Measurements from ENCODE around the gene CMPK2. TPM values are rescaled to one million over a fixed set of nuclear protein-coding genes. Genes with fewer than 3 reads are reported as not detected.

The CMPK2 gene
- polyA plus RNA-seq, 1 of the 3 experiments (the other 2 are of a cell fraction), result 1.1 TPM

DNA sequence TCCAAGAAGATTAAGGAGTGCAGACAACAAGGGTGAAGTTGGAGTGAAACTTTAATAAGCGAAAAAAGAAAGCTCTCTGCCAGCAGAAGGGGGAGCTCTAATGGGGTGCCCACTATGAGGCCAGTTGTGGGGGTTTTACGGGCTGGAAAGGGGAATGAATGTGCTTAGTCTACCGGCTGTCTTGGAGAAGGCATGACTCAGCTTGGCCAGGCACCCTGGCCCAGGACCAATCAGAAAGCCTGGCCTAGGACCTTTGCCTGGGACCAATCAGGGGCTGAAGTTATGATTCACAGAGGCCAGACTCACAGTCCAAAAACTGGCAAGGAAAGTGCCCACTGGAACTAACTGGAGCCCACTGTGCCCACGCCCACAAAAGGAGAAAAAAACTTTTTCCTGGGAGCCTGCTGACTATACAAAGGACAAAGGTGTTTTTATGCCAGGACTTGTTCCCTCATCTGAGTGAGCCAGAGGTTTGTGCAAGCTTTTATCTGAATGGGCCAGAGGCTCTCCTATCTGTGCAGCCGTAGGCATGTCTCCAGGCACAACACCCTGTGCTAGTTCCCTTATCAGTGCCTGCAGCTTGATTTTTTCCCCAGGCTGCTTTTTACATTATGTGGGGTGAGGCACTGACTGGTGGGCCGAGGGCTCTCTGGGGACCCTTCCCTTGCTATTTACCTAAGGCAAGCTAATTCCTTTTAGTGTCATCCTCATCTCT lies 18.6 kb downstream of the CMPK2 start:
- POLR2A ChIA-PET, result no interaction called here
- WGBS (ENCODE audit: low lambda C conversion rate), result 30% methylated on average over 6 of the region's 6 CpGs
- DNase-seq, result no peak

DNA sequence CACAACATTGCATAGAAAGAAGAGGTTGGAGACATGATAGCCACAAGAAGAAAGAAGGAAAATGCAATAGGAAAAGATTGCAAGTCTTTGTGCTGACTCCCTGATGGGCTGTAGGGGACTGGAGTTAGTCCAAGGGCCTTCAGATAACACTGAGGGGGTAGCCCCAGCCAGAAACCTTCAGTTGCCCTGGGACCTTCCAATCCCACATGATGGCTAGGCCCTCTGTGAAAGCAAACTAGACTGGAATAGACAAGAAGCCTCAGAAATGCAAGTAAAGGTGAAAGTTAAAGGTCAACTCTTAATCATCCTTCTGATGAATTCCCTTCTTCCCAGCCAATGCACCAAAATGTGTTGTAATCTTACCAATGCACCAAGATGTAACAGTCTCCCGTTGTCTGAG lies 19.2 kb downstream of the CMPK2 start:
- CTCF ChIA-PET, result no interaction called here
- no peaks in the 10 kb centered on the region for H3K27me3 ChIP-seq (ENCODE audit: insufficient read depth)
- no peak overlapping the region for H3K4me2 ChIP-seq

More for the DNA sequence above, 18.6 kb downstream of the CMPK2 start:
- peaks cover 23% of the 10 kb centered on the region; the same call in 1 of the 2 replicates for H3K9me3 ChIP-seq
- CTCF ChIA-PET, result interaction anchor here (2.4 kb wide), 1 partner anchor 18 kb away, joined by 14 read pairs; the partner anchor contains the start of gene CMPK2
- TF ChIP-seq, protein P1, sequence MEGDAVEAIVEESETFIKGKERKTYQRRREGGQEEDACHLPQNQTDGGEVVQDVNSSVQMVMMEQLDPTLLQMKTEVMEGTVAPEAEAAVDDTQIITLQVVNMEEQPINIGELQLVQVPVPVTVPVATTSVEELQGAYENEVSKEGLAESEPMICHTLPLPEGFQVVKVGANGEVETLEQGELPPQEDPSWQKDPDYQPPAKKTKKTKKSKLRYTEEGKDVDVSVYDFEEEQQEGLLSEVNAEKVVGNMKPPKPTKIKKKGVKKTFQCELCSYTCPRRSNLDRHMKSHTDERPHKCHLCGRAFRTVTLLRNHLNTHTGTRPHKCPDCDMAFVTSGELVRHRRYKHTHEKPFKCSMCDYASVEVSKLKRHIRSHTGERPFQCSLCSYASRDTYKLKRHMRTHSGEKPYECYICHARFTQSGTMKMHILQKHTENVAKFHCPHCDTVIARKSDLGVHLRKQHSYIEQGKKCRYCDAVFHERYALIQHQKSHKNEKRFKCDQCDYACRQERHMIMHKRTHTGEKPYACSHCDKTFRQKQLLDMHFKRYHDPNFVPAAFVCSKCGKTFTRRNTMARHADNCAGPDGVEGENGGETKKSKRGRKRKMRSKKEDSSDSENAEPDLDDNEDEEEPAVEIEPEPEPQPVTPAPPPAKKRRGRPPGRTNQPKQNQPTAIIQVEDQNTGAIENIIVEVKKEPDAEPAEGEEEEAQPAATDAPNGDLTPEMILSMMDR (IDR thresholded peaks at IDR 0.05), result no peak
- TF ChIP-seq FOXJ3 (CRISPR knock-in tag; IDR thresholded peaks at IDR 0.05) (no peak), TAF1 (IDR thresholded peaks at IDR 0.05; ENCODE audit: borderline replicate concordance, low read depth, low read length) (no peak), EZH2phosphoT487 (IDR thresholded peaks at IDR 0.05; ENCODE audit: borderline replicate concordance, low read depth) (no peak), RAD21 (IDR thresholded peaks at IDR 0.05; ENCODE audit: low read length) (no peak), MXI1 (IDR thresholded peaks at IDR 0.05; ENCODE audit: low read depth, low read length) (no peak), ELF1 (IDR thresholded peaks at IDR 0.05) (no peak), TEAD4 (IDR thresholded peaks at IDR 0.05; ENCODE audit: borderline replicate concordance, insufficient read depth) (no peak), JUND (IDR thresholded peaks at IDR 0.05) (no peak), NFIC (IDR thresholded peaks at IDR 0.05; ENCODE audit: borderline replicate concordance) (no peak)
- TF ChIP-seq, protein P2, sequence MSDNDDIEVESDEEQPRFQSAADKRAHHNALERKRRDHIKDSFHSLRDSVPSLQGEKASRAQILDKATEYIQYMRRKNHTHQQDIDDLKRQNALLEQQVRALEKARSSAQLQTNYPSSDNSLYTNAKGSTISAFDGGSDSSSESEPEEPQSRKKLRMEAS (IDR thresholded peaks at IDR 0.05; ENCODE audit: low read depth), result no peak
- H3K9me2 ChIP-seq, result no peaks in the 10 kb centered on the region
- H3K27me3 ChIP-seq (ENCODE audit: insufficient read depth), result no peaks in the 10 kb centered on the region
- no peak overlapping the region for H3K4me2 ChIP-seq
- H2AFZ ChIP-seq (ENCODE audit: low read depth), result no peak overlapping the region
- H4K20me1 ChIP-seq (ENCODE audit: insufficient read depth), result no peaks in the 10 kb centered on the region
- H3K79me2 ChIP-seq (ENCODE audit: insufficient read depth), result no peaks in the 10 kb centered on the region
- no peaks in the 10 kb centered on the region for H3K4me1 ChIP-seq (ENCODE audit: control insufficient read depth in 1 of 2, insufficient read depth in 2 of 2, low read depth in 1 of 2, low read length in 1 of 2)
- H3K36me3 ChIP-seq (replicated peaks in 1 of 2; ENCODE audit: control insufficient read depth in 1 of 2, insufficient read depth in 2 of 2, low read length in 1 of 2), result no peaks in the 10 kb centered on the region
- H3F3A ChIP-seq (replicated peaks; ENCODE audit: insufficient read depth), result no peaks in the 10 kb centered on the region
- H3K27ac ChIP-seq (ENCODE audit: low read depth in 2 of 2, low read length in 1 of 2), result no peak overlapping the region
- H3K9ac ChIP-seq, result no peak overlapping the region
- no peak overlapping the region for H3K4me3 ChIP-seq (ENCODE audit: low read depth in 2 of 2, low read length in 1 of 2)

More for the DNA sequence above, 19.2 kb downstream of the CMPK2 start:
- no peak overlapping the region for H3K4me3 ChIP-seq (ENCODE audit: low read depth in 2 of 2, low read length in 1 of 2)
- DNase-seq, result no peak
- no peak overlapping the region for H3K27ac ChIP-seq (ENCODE audit: low read depth in 2 of 2, low read length in 1 of 2)
- TF ChIP-seq SIN3A (IDR thresholded peaks at IDR 0.05; ENCODE audit: borderline replicate concordance, low read depth, low read length), result no peak
- TF ChIP-seq, protein P3, sequence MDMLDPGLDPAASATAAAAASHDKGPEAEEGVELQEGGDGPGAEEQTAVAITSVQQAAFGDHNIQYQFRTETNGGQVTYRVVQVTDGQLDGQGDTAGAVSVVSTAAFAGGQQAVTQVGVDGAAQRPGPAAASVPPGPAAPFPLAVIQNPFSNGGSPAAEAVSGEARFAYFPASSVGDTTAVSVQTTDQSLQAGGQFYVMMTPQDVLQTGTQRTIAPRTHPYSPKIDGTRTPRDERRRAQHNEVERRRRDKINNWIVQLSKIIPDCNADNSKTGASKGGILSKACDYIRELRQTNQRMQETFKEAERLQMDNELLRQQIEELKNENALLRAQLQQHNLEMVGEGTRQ (IDR thresholded peaks at IDR 0.05; ENCODE audit: borderline replicate concordance, low read depth, low read length), result no peak
- TF ChIP-seq, protein P2 (IDR thresholded peaks at IDR 0.05; ENCODE audit: low read depth), result no peak
- no peak for TF ChIP-seq FOXJ3 (CRISPR knock-in tag; IDR thresholded peaks at IDR 0.05)
- no peak for TF ChIP-seq MEF2A (IDR thresholded peaks at IDR 0.05; ENCODE audit: borderline replicate concordance, low read depth)
- no peak for TF ChIP-seq CHD2 (IDR thresholded peaks at IDR 0.05; ENCODE audit: low read length, partially characterized antibody)
- TF ChIP-seq GATA2 (CRISPR knock-in tag; IDR thresholded peaks at IDR 0.05), result no peak
- TF ChIP-seq, protein P1 (IDR thresholded peaks at IDR 0.05), result no peak
- no peak for TF ChIP-seq POLR2AphosphoS5 (IDR thresholded peaks at IDR 0.05; ENCODE audit: low read depth, low read length)
- no peak for TF ChIP-seq RXRA (IDR thresholded peaks at IDR 0.05; ENCODE audit: borderline replicate concordance, low read depth)
- TF ChIP-seq MXI1 (IDR thresholded peaks at IDR 0.05; ENCODE audit: low read depth, low read length), result no peak
- no peak for TF ChIP-seq ELF1 (IDR thresholded peaks at IDR 0.05)
- TF ChIP-seq JUND (IDR thresholded peaks at IDR 0.05), result no peak
- no peaks in the 10 kb centered on the region for H3K9me2 ChIP-seq
- H2AFZ ChIP-seq (ENCODE audit: low read depth), result no peak overlapping the region
- POLR2A ChIA-PET, result no interaction called here
- H3K79me2 ChIP-seq (ENCODE audit: insufficient read depth), result no peaks in the 10 kb centered on the region
- no peaks in the 10 kb centered on the region for H3K36me3 ChIP-seq (replicated peaks in 1 of 2; ENCODE audit: control insufficient read depth in 1 of 2, insufficient read depth in 2 of 2, low read length in 1 of 2)
- WGBS (ENCODE audit: low lambda C conversion rate), result 0% methylated on average over 1 of the region's 1 CpG
- no peaks in the 10 kb centered on the region for H3K4me1 ChIP-seq (ENCODE audit: control insufficient read depth in 1 of 2, insufficient read depth in 2 of 2, low read depth in 1 of 2, low read length in 1 of 2)
- H3F3A ChIP-seq (replicated peaks; ENCODE audit: insufficient read depth), result no peaks in the 10 kb centered on the region
- H3K9ac ChIP-seq, result no peak overlapping the region
- H4K20me1 ChIP-seq (ENCODE audit: insufficient read depth), result no peaks in the 10 kb centered on the region
- peaks cover 23% of the 10 kb centered on the region; the same call in 1 of the 2 replicates for H3K9me3 ChIP-seq

Measured in SK-N-SH (cell line).